Peyer's patch (tissue), 4 donors: Measurements from ENCODE around the gene EPPIN. TPM values are rescaled to one million over a fixed set of nuclear protein-coding genes. Genes with fewer than 3 reads are reported as not detected.

Source experiments
- DNase-seq, 3 donors: peaks; one replicate each; pipeline ENCODE4 v3.0.0-alpha.2; 2017 to 2019
- H3K27ac ChIP-seq, 4 donors: fragments of 200-600 bp; sonication (generic); one replicate each; pipeline ENCODE4 v1.5.1; 2016 to 2019
- H3K27me3 ChIP-seq, 2 donors: fragments of 200-600 bp; sonication (generic); one replicate each; pipeline ENCODE4 v1.5.1; 2019
- H3K36me3 ChIP-seq, 3 donors: fragments of 200-600 bp; sonication (generic); one replicate each; pipeline ENCODE4 v1.5.1; 2016 to 2019
- H3K4me1 ChIP-seq, 4 donors: fragments of 200-600 bp; sonication (generic); one replicate each; pipeline ENCODE4 v1.5.1; 2016 to 2019
- H3K4me3 ChIP-seq, 4 donors: fragments of 200-600 bp; sonication (generic); 1 replicate in 3 of 4; 2 replicates in 1 of 4; pipeline ENCODE4 v1.5.1; 2016 to 2019; ENCODE audit warnings: mild to moderate bottlenecking in 1 of 4
- H3K9me3 ChIP-seq, 4 donors: fragments of 200-600 bp; sonication (generic); one replicate each; pipeline ENCODE4 v1.5.1; 2016 to 2019; ENCODE audit warnings: mild to moderate bottlenecking in 1 of 4
- POLR2A ChIP-seq, 2 donors: fragments of 450-650 bp; IDR thresholded peaks; one replicate each; pipeline ENCODE4 v1.5.1; 2017; ENCODE audit warnings: antibody characterized with exemption in 2 of 2, mild to moderate bottlenecking in 2 of 2, moderate library complexity in 2 of 2
- total RNA-seq, 4 donors: library from RNA; depleted of rRNA; stranded (reverse); fragments of >200 nt; gene quantifications; one replicate each; pipeline ENCODE4 v1.1.0, GENCODE V29; 2016
- TF ChIP-seq, protein P1 (sequence below), 6 experiments: fragments of 450-650 bp in 4 of 6; fragments of 200-600 bp in 2 of 6; sonication (generic) in 1 of 6; IDR thresholded peaks; one replicate each; pipeline ENCODE4 v1.5.1; 2017 to 2019; ENCODE audit warnings: antibody characterized with exemption in 6 of 6, mild to moderate bottlenecking in 3 of 6, moderate library complexity in 1 of 6

EPPIN gene
- total RNA-seq, 4 donors from 2014 or later: not detected

DNA sequence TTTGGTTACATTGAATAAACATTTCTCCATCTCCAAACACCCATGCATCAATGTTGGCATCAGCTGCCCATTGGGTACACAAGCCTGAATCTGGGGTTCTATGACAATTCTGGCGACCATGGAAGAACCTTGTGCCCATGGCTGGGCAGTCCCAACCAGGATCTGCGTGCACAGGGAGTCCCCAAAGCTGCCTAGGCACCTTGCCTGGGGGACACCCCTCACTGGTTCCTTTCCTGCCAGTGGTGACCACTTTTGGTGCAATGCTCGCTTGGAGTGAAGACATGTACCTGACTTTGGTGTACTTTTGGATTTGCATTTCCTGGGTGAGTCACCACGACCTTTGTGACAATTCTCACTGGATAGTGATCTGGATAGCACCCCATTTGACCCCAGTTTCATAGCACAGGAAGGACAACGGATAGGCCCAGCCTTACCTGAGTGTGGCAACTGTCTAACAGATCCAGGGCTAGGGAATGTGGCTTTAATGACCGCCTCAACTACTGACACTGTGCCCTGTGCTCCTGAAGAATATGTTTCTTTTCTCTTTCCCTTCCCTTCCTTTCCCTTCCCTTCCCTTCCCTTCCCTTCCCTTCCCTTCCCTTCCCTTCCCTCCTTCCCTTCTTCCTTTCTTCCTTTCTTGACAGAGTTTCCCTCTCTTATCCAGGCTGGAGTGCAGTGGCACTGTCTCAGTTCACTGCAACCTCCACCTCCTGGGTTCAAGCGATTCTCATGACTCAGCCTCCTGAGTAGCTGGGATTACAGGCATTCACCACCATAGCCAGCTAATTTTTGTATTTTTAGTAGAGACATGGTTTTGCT lies 38.9 kb downstream of the EPPIN start:
- Histone ChIP-seq H3K4me1 (peaks cover 0 to 4% (median 0%) of the 10 kb centered on the region in 4 donors), H3K4me3 (no peak overlapping the region), H3K36me3 (no peaks in the 10 kb centered on the region), H3K27me3 (no peaks in the 10 kb centered on the region), H3K27ac (peak overlapping the region in 1 of 4 donors; percentile 43), H3K9me3 (no peaks in the 10 kb centered on the region)
- no peak for TF ChIP-seq POLR2A (IDR thresholded peaks at IDR 0.05)
- TF ChIP-seq, protein P1, sequence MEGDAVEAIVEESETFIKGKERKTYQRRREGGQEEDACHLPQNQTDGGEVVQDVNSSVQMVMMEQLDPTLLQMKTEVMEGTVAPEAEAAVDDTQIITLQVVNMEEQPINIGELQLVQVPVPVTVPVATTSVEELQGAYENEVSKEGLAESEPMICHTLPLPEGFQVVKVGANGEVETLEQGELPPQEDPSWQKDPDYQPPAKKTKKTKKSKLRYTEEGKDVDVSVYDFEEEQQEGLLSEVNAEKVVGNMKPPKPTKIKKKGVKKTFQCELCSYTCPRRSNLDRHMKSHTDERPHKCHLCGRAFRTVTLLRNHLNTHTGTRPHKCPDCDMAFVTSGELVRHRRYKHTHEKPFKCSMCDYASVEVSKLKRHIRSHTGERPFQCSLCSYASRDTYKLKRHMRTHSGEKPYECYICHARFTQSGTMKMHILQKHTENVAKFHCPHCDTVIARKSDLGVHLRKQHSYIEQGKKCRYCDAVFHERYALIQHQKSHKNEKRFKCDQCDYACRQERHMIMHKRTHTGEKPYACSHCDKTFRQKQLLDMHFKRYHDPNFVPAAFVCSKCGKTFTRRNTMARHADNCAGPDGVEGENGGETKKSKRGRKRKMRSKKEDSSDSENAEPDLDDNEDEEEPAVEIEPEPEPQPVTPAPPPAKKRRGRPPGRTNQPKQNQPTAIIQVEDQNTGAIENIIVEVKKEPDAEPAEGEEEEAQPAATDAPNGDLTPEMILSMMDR (IDR thresholded peaks at IDR 0.05): no peak
- DNase-seq: peak in 1 of 3 donors; percentile 75

DNA sequence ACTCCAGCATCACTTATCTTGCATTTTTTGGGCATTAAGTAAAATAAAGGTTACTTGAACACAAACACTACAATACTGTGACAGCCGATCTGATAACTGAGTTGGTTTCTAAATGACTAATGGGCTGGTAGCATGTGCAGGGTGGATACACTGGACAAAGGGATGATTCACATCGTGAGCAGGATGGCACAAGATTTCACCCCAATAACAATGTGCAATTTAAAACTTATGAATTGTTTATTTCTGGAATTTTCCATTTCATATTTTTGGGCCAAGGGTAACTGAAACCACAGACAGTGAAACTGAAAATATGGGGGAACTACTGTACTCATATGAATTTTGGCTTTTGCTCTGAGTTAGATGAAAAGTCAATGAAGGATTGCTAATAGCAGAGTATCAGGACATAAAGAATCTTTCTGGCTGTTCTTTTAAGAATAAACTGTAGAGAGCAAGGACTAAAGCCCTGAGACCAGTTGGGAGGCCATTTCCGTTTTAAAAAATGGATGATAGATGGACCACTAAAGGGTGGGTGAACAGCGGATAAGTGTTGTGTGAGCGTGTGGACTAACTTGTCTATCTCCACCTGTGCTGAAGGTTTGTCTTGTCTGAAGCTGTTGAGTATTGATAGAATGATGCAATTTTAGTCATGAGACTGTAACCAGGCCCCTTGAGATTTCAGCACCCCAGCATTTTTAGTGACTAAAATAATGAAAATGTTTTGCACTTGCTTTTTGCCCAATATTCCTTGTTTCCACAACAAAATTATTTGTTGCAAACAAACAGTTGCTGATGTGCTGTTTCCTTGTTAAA lies 40.0 kb downstream of the EPPIN start:
- no peak overlapping the region for H3K27ac ChIP-seq
- H3K4me3 ChIP-seq: no peak overlapping the region
- no peaks in the 10 kb centered on the region for H3K36me3 ChIP-seq
- DNase-seq: no peak
- peaks cover 0 to 4% (median 0%) of the 10 kb centered on the region in 4 donors for H3K4me1 ChIP-seq
- H3K27me3 ChIP-seq: no peaks in the 10 kb centered on the region
- TF ChIP-seq POLR2A (IDR thresholded peaks at IDR 0.05): no peak
- TF ChIP-seq, protein P1 (IDR thresholded peaks at IDR 0.05): no peak
- no peaks in the 10 kb centered on the region for H3K9me3 ChIP-seq

DNA sequence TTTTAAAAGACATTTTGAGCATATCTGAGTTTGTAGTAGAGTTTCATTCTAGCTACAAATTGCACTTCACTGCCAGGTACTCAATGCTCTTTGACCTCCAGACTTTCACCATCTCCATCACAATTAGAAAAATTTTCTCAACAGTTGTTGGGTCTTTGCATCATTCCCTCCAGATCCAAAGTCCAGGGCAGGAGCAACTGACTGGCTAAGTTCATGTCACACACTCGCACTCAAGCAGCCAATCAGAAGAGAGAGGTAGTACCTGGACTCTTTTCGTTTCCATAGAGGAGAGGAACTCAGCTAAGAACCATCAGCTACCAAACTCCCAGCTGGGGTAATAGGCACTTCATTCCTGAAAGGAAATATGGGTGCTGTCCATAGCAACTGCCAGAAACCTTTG lies 40.8 kb downstream of the EPPIN start:
- Histone ChIP-seq H3K27ac (no peak overlapping the region), H3K27me3 (no peaks in the 10 kb centered on the region), H3K9me3 (no peaks in the 10 kb centered on the region), H3K36me3 (no peaks in the 10 kb centered on the region), H3K4me3 (no peak overlapping the region), H3K4me1 (peaks cover 0 to 4% (median 0%) of the 10 kb centered on the region in 4 donors)
- TF ChIP-seq, protein P1 (IDR thresholded peaks at IDR 0.05): no peak
- TF ChIP-seq POLR2A (IDR thresholded peaks at IDR 0.05): no peak
- no peak for DNase-seq

DNA sequence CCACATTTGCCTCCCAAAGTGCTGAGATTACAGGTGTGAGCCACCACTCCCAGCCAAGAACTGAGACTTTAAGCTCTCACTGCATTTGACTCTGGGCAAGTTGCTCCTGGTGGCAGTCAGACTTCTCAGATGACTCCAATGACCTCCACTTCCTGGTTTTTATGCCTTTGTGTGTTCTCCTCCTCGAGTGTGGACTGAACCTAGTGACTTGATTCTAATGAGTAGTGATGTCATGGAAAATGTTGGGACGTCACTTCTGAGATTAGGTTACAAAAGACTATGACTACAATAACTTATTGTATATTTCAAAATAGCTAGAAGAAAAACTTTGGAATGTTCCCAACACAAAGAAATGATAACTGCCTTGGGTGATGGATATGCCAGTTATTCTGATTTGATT lies 43.8 kb downstream of the EPPIN start:
- H3K4me3 ChIP-seq: no peak overlapping the region
- no peaks in the 10 kb centered on the region for H3K36me3 ChIP-seq
- no peaks in the 10 kb centered on the region for H3K9me3 ChIP-seq
- peaks cover 0 to 13% (median 0%) of the 10 kb centered on the region in 4 donors for H3K4me1 ChIP-seq
- no peak for TF ChIP-seq POLR2A (IDR thresholded peaks at IDR 0.05)
- TF ChIP-seq, protein P1 (IDR thresholded peaks at IDR 0.05): no peak
- H3K27me3 ChIP-seq: no peaks in the 10 kb centered on the region
- DNase-seq: no peak
- H3K27ac ChIP-seq: no peak overlapping the region

DNA sequence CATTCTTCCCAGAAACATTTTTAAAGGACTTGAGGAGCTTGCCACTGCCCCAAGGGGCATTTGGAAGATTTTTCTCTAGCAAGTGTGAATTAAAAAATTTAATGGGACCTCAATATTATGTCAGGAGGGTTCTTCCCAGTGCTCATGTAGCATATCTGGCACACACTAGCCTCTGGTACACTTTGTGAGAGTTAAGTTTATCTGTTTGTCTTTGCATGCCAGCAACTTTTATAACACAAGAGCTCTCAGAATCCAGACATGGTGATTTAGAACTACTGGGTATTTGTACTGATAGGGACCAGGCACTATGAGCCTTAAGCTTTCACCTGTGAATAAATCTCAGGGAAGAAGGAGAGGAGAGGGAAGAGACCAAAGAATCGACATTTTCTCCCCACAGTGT lies 44.6 kb downstream of the EPPIN start:
- Histone ChIP-seq H3K4me3 (no peak overlapping the region), H3K36me3 (no peaks in the 10 kb centered on the region), H3K4me1 (peaks cover 0 to 13% (median 0%) of the 10 kb centered on the region in 4 donors), H3K27me3 (no peaks in the 10 kb centered on the region), H3K27ac (no peak overlapping the region), H3K9me3 (no peaks in the 10 kb centered on the region)
- no peak for DNase-seq
- no peak for TF ChIP-seq POLR2A (IDR thresholded peaks at IDR 0.05)
- TF ChIP-seq, protein P1 (IDR thresholded peaks at IDR 0.05): no peak
